IPS DF 6.9 (cell line): ENCODE results near the gene ANKRD13B.
A peak's percentile ranks its signal among the peaks of the same experiment; 100 is the strongest.

Experiments
- DNase-seq: peaks from one replicate; pipeline ENCODE4 v3.0.0-alpha.2; 2013; ENCODE audit warnings: low read depth, low spot score
- H3K27ac ChIP-seq: one replicate; pipeline ENCODE4 v1.5.1; 2013; ENCODE audit warnings: low read length, control low read depth
- H3K27me3 ChIP-seq: 2 replicates; pipeline ENCODE4 v1.6.1; 2013; ENCODE audit warnings: mild to moderate bottlenecking, low read length; ENCODE audit not compliant: control insufficient read depth, insufficient read depth
- H3K36me3 ChIP-seq: 2 replicates; pipeline ENCODE4 v1.6.1; 2013; ENCODE audit warnings: low read length; ENCODE audit not compliant: control insufficient read depth, insufficient read depth
- H3K4me1 ChIP-seq: 2 replicates; pipeline ENCODE4 v1.6.1; 2013; ENCODE audit warnings: low read length; ENCODE audit not compliant: control insufficient read depth, insufficient read depth
- H3K4me3 ChIP-seq: 2 replicates; pipeline ENCODE4 v1.5.1; 2013; ENCODE audit warnings: mild to moderate bottlenecking, low read length
- H3K9me3 ChIP-seq: 2 replicates; pipeline ENCODE4 v1.6.1; 2013; ENCODE audit warnings: low read length, inconsistent platforms; ENCODE audit not compliant: control insufficient read depth, insufficient read depth
- WGBS: extraction: QIAGEN DNeasy Blood & Tissue Kit; methylation state at CpG from one replicate; pipeline ENCODE4 v1.1.7; 2013; ENCODE audit warnings: mixed read lengths, missing lambda C conversion rate; ENCODE audit not compliant: insufficient read length, insufficient coverage; 5-methylcytosine and 5-hydroxymethylcytosine counted together

Gene ANKRD13B

GRCh38 chr17:29613352-29613837, 20.5 kb downstream of the ANKRD13B start:
- H3K4me3 ChIP-seq: peak overlapping the region; percentile 2; the same call in 1 of the 2 replicates
- DNase-seq: no peak
- no peaks in the 10 kb centered on the region for H3K9me3 ChIP-seq
- peaks cover 13% of the 10 kb centered on the region; the same call in 1 of the 2 replicates for H3K4me1 ChIP-seq
- H3K36me3 ChIP-seq: peaks cover 4% of the 10 kb centered on the region; the same call in 1 of the 2 replicates
- H3K27me3 ChIP-seq: peaks cover 14% of the 10 kb centered on the region
- no CpG with 5 or more reads among the region's 50 CpGs for WGBS
- H3K27ac ChIP-seq: no peak overlapping the region

DNA sequence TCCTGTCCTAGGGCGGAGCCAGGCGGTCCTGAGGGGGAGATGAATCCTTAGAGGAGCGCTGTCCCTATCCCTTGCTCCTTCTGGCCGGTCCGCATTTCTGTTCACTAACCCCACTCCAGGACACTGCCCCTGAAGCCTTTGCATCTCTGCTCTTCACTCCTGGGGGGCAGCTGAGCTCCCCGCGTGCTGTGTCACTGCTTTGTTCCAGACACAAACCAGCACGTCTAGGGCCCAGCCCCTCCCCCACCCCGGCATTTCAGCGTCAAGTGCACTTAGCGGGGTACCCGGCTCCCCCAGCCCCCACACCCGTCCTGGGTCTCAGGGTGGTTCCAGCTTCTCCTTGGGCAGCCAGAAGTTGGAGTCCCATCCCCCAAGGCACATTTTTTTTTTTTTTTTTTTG, 20.9 kb downstream of the ANKRD13B start:
- no CpG with 5 or more reads among the region's 13 CpGs for WGBS
- peak overlapping the region; percentile 2; the same call in 1 of the 2 replicates for H3K4me3 ChIP-seq
- peaks cover 4% of the 10 kb centered on the region; the same call in 1 of the 2 replicates for H3K36me3 ChIP-seq
- peaks cover 15% of the 10 kb centered on the region; the same call in 1 of the 2 replicates for H3K4me1 ChIP-seq
- peaks cover 14% of the 10 kb centered on the region for H3K27me3 ChIP-seq
- no peaks in the 10 kb centered on the region for H3K9me3 ChIP-seq
- DNase-seq: no peak
- no peak overlapping the region for H3K27ac ChIP-seq

GRCh38 chr17:29614349-29615047, 21.6 kb downstream of the ANKRD13B start:
- no peak overlapping the region for H3K4me3 ChIP-seq
- DNase-seq: no peak
- H3K9me3 ChIP-seq: no peaks in the 10 kb centered on the region
- H3K27me3 ChIP-seq: peaks cover 14% of the 10 kb centered on the region
- peaks cover 17% of the 10 kb centered on the region for H3K4me1 ChIP-seq
- WGBS: no CpG with 5 or more reads among the region's 16 CpGs
- H3K36me3 ChIP-seq: peaks cover 4% of the 10 kb centered on the region; the same call in 1 of the 2 replicates
- H3K27ac ChIP-seq: no peak overlapping the region

- no peaks in the 10 kb centered on the region for H3K9me3 ChIP-seq
- no peak for DNase-seq
- peak overlapping the region; percentile 11; the same call in 1 of the 2 replicates for H3K4me3 ChIP-seq
- H3K27me3 ChIP-seq: peaks cover 14% of the 10 kb centered on the region
- WGBS: no CpG with 5 or more reads among the region's 15 CpGs
- H3K4me1 ChIP-seq: peaks cover 17% of the 10 kb centered on the region
- no peak overlapping the region for H3K27ac ChIP-seq
- peaks cover 4% of the 10 kb centered on the region; the same call in 1 of the 2 replicates for H3K36me3 ChIP-seq
Observed at GRCh38 chr17:29615048-29615385, 22.1 kb downstream of the ANKRD13B start.

DNA sequence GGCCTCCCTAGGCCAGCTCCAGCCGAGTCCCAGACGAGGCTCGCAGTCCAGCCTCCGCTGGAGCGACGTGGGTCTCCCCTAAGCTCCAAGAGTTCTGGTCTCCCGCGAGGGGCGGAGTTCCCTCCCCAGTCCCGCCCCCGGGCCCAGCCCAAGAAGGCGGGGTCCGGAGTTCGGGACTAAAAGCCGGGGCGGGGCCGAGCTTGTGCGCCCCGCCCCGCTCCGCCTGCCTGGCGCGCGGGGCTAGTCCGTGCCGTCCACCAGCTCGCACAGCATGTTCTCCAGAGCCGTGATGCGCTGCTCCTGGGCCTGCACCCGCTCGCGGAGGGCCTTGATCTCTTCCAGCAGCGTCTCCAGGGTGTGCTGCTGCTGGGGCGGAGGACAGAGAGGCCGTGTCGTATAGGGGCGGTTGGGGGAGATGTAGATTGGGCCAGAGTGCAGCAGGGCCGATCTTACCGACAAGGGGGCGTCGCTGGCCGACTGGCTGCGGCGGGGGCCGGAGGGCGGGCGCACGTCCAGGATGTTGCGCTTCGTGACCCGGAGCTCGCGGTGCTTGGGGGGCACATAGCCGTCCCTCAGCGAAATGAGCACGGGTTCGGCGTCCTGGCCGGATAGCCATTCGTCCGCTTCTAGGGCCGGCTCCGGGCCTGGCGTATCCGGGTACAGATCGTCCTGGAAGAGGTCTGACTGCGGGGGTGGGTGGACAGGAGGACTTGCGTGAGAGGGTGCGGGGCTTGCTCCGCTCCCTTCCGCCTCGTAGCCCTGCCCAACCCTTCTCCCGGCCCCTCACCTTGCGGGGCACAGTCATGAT, 22.8 kb downstream of the ANKRD13B start:
- H3K4me3 ChIP-seq: peak overlapping the region; percentile 43; the same call in 1 of the 2 replicates
- no peak overlapping the region for H3K27ac ChIP-seq
- peaks cover 4% of the 10 kb centered on the region; the same call in 1 of the 2 replicates for H3K36me3 ChIP-seq
- no peaks in the 10 kb centered on the region for H3K9me3 ChIP-seq
- H3K27me3 ChIP-seq: peaks cover 14% of the 10 kb centered on the region
- WGBS: no CpG with 5 or more reads among the region's 74 CpGs
- peaks cover 17% of the 10 kb centered on the region for H3K4me1 ChIP-seq
- DNase-seq: no peak

DNA sequence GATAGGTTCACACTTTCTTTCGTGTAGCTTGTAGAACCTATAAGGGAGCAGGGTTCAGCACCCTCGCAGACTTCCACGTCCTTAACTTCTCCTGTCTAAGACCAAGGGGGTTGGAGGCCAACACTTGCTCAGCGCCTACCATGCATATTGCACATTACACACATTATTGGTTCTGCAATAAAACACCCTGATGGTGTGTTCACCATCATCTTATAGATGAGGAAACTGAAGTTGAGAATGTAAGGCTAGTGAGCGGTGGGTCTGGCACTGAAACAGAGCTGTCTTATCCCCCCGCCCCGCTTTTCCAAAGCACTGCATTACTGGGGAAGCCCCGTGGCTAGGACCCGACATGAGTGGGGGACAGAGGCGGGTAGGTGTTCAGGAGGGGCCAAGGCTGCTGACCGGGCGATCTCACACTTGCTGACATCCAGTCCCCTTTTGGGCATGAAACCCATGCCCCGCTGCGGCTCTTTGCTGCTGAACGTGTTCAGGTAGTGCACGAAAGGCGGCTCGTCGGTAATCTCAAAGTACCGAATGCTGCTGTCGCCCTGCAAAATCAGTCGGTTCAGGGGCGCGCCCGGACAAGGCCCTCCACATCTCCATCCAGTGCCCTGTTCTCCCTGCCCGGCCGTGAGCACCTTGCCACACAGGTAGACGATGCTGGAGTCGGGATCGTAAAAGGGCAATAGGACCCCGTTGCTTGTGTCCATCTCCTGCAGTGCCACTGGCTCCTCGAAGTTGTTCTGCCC, 23.5 kb downstream of the ANKRD13B start:
- Histone ChIP-seq H3K27ac (no peak overlapping the region), H3K4me3 (peak overlapping the region; percentile 43; the same call in 1 of the 2 replicates), H3K9me3 (no peaks in the 10 kb centered on the region), H3K27me3 (peaks cover 14% of the 10 kb centered on the region), H3K36me3 (peaks cover 4% of the 10 kb centered on the region; the same call in 1 of the 2 replicates), H3K4me1 (peaks cover 17% of the 10 kb centered on the region)
- no CpG with 5 or more reads among the region's 32 CpGs for WGBS
- DNase-seq: no peak

DNA sequence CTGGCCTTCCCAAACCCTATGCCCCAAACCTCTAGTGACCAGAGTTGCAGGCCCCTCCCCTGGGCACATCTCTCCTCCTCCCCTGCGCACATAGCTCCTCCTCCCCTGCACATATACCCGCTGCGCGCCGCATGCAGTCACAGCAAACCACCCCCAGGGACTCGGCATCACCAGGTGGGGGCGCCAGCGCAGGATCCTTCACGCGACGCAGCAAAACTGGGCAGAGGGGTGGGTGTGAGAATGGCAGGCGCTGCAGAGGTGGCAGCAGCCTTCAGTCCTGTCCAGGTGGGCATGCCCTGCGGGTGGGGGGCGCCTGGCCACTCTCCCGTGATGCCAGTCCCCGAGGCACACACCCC, 24.2 kb downstream of the ANKRD13B start:
- Histone ChIP-seq H3K4me1 (peaks cover 17% of the 10 kb centered on the region), H3K27ac (no peak overlapping the region), H3K4me3 (peak overlapping the region; percentile 26; the same call in 1 of the 2 replicates), H3K9me3 (no peaks in the 10 kb centered on the region), H3K36me3 (peaks cover 4% of the 10 kb centered on the region; the same call in 1 of the 2 replicates), H3K27me3 (peaks cover 17% of the 10 kb centered on the region)
- WGBS: no CpG with 5 or more reads among the region's 16 CpGs
- DNase-seq: no peak

- DNase-seq: no peak
Observed at GRCh38 chr17:29617481-29618271, 24.7 kb downstream of the ANKRD13B start.

GRCh38 chr17:29618272-29619065, 25.5 kb downstream of the ANKRD13B start:
- no peaks in the 10 kb centered on the region for H3K36me3 ChIP-seq
- H3K27ac ChIP-seq: no peak overlapping the region
- no CpG with 5 or more reads among the region's 22 CpGs for WGBS
- H3K27me3 ChIP-seq: peaks cover 17% of the 10 kb centered on the region
- H3K9me3 ChIP-seq: no peaks in the 10 kb centered on the region
- H3K4me1 ChIP-seq: peaks cover 14% of the 10 kb centered on the region
- peak overlapping the region; percentile 26; the same call in 1 of the 2 replicates for H3K4me3 ChIP-seq
- DNase-seq: no peak

More at GRCh38 chr17:29617481-29618271, 24.7 kb downstream of the ANKRD13B start:
- H3K4me3 ChIP-seq: peak overlapping the region; percentile 26; the same call in 1 of the 2 replicates
- H3K27ac ChIP-seq: no peak overlapping the region
- H3K27me3 ChIP-seq: peaks cover 17% of the 10 kb centered on the region
- peaks cover 2% of the 10 kb centered on the region; the same call in 1 of the 2 replicates for H3K36me3 ChIP-seq
- no CpG with 5 or more reads among the region's 68 CpGs for WGBS
- H3K9me3 ChIP-seq: no peaks in the 10 kb centered on the region
- H3K4me1 ChIP-seq: peaks cover 17% of the 10 kb centered on the region
